K562 (cell line): ENCODE data around the gene SIRPB2. TPM values are rescaled to one million over a fixed set of nuclear protein-coding genes. Genes with fewer than 3 reads are reported as not detected.

Experiments
- polyA plus RNA-seq, 8 experiments: library from polyadenylated mRNA; depleted of rRNA in 4 of 8; stranded (reverse) in 5 of 8; unstranded in 3 of 8; fragments of >200 nt; fragmentation: Nextera tagmentation in 2 of 8; fragmentation: Illumina TruSeq in 1 of 8; extraction: Ambion mirVana in 2 of 8; extraction: Trizol in 1 of 8; gene quantifications; 2 replicates each; pipeline versions ENCODE4 v1.2.1 to v1.2.3, GENCODE V29; 2011 to 2014; ENCODE audit warnings: inconsistent platforms in 1 of 8, missing spikeins in 1 of 8
- small RNA-seq: library from RNA; depleted of rRNA; stranded (forward); fragments of <200 nt; gene quantifications from one replicate; pipeline ENCODE3, GENCODE V24; 2014
- total RNA-seq, 7 experiments: library from RNA; depleted of rRNA in 6 of 7; stranded (reverse); fragments of >200 nt in 6 of 7; fragmentation: Illumina TruSeq in 2 of 7; extraction: Trizol in 2 of 7; gene quantifications; 2 replicates each; pipeline versions ENCODE4 v1.2.1 to v1.2.3, GENCODE V29; 2011 to 2021; ENCODE audit warnings: low replicate concordance in 1 of 7

SIRPB2 gene
- total and polyA plus RNA-seq, 9 of the 15 experiments (the other 6 are each of a cell fraction or from before 2014, with no cell fraction given) = 0.07 TPM; not detected in 7

Small RNA genes within 50 kb of the gene (small RNA-seq; reads per million reads assigned to genes)
- gene RNU6-917P = not detected

Other genes starting within 250 kb of the SIRPB2 start
- 4.2 and 5.7 TPM in 2 replicates for gene SNPH, start 225.1 kb downstream of the SIRPB2 start, total RNA-seq (2014; rRNA removed)
- 0.80 and 0.98 TPM in 2 replicates for gene SNPH, start 225.1 kb downstream of the SIRPB2 start, total RNA-seq (2014; rRNA removed; fragmentation: Illumina TruSeq; extraction: Trizol)
- 1.3 and 1.4 TPM in 2 replicates for gene SNPH, start 225.1 kb downstream of the SIRPB2 start, total RNA-seq (2015; rRNA removed; fragmentation: Illumina TruSeq; extraction: Trizol)
- gene SNPH, start 225.1 kb downstream of the SIRPB2 start, total RNA-seq (2021) = 3.9 TPM in 2 replicates
- 1.1 and 1.4 TPM in 2 replicates for gene SNPH, start 225.1 kb downstream of the SIRPB2 start, polyA plus RNA-seq (2011; rRNA removed)
- gene SNPH, start 225.1 kb downstream of the SIRPB2 start, polyA plus RNA-seq (2014; fragmentation: Illumina TruSeq; extraction: Trizol) = 1.5 and 2.1 TPM in 2 replicates
- gene SNPH, start 225.1 kb downstream of the SIRPB2 start, polyA plus RNA-seq (2014; fragmentation: Nextera tagmentation; extraction: Ambion mirVana) = under 1 TPM; 0.03 to 0.08 TPM
- gene SNPH, start 225.1 kb downstream of the SIRPB2 start, polyA plus RNA-seq (2014; rRNA removed) = 2.1 and 2.8 TPM in 2 replicates
- 0.27 and 1.6 TPM in 2 replicates for gene SDCBP2, start 162.3 kb downstream of the SIRPB2 start, total RNA-seq (2014; rRNA removed)
- 0.77 and 0.80 TPM in 2 replicates for gene SDCBP2, start 162.3 kb downstream of the SIRPB2 start, total RNA-seq (2014; rRNA removed; fragmentation: Illumina TruSeq; extraction: Trizol)
- gene SDCBP2, start 162.3 kb downstream of the SIRPB2 start, total RNA-seq (2015; rRNA removed; fragmentation: Illumina TruSeq; extraction: Trizol) = 0.91 and 1.2 TPM in 2 replicates
- gene SDCBP2, start 162.3 kb downstream of the SIRPB2 start, total RNA-seq (2021) = 1.0 and 1.2 TPM in 2 replicates
- gene SDCBP2, start 162.3 kb downstream of the SIRPB2 start, polyA plus RNA-seq (2011; rRNA removed) = 0.71 and 2.1 TPM in 2 replicates
- 0.97 and 1.3 TPM in 2 replicates for gene SDCBP2, start 162.3 kb downstream of the SIRPB2 start, polyA plus RNA-seq (2014; fragmentation: Illumina TruSeq; extraction: Trizol)
- gene SDCBP2, start 162.3 kb downstream of the SIRPB2 start, polyA plus RNA-seq (2014; fragmentation: Nextera tagmentation; extraction: Ambion mirVana) = under 1 TPM; 0.06 to 0.07 TPM
- gene SDCBP2, start 162.3 kb downstream of the SIRPB2 start, polyA plus RNA-seq (2014; rRNA removed) = 1.2 and 1.3 TPM in 2 replicates
- 48.8 and 78.3 TPM in 2 replicates for gene FKBP1A, start 98.4 kb downstream of the SIRPB2 start, total RNA-seq (2014; rRNA removed)
- gene FKBP1A, start 98.4 kb downstream of the SIRPB2 start, total RNA-seq (2014; rRNA removed; fragmentation: Illumina TruSeq; extraction: Trizol) = 69.9 and 73.3 TPM in 2 replicates
- 86.0 and 89.6 TPM in 2 replicates for gene FKBP1A, start 98.4 kb downstream of the SIRPB2 start, total RNA-seq (2015; rRNA removed; fragmentation: Illumina TruSeq; extraction: Trizol)
- 176 and 177 TPM in 2 replicates for gene FKBP1A, start 98.4 kb downstream of the SIRPB2 start, total RNA-seq (2021)
- 368 and 488 TPM in 2 replicates for gene FKBP1A, start 98.4 kb downstream of the SIRPB2 start, polyA plus RNA-seq (2011; rRNA removed)
- 451 and 502 TPM in 2 replicates for gene FKBP1A, start 98.4 kb downstream of the SIRPB2 start, polyA plus RNA-seq (2014; fragmentation: Illumina TruSeq; extraction: Trizol)
- gene FKBP1A, start 98.4 kb downstream of the SIRPB2 start, polyA plus RNA-seq (2014; fragmentation: Nextera tagmentation; extraction: Ambion mirVana) = 10 to 100 TPM; 63.5 to 82.4 TPM
- 193 and 223 TPM in 2 replicates for gene FKBP1A, start 98.4 kb downstream of the SIRPB2 start, polyA plus RNA-seq (2014; rRNA removed)
- 69.8 and 82.5 TPM in 2 replicates for gene NSFL1C, start 24.6 kb downstream of the SIRPB2 start, total RNA-seq (2014; rRNA removed)
- 27.2 and 29.9 TPM in 2 replicates for gene NSFL1C, start 24.6 kb downstream of the SIRPB2 start, total RNA-seq (2014; rRNA removed; fragmentation: Illumina TruSeq; extraction: Trizol)
- 35.4 and 36.3 TPM in 2 replicates for gene NSFL1C, start 24.6 kb downstream of the SIRPB2 start, total RNA-seq (2015; rRNA removed; fragmentation: Illumina TruSeq; extraction: Trizol)
- 97.3 and 99.1 TPM in 2 replicates for gene NSFL1C, start 24.6 kb downstream of the SIRPB2 start, total RNA-seq (2021)
- gene NSFL1C, start 24.6 kb downstream of the SIRPB2 start, polyA plus RNA-seq (2011; rRNA removed) = 20.8 and 26.5 TPM in 2 replicates
- 104 and 119 TPM in 2 replicates for gene NSFL1C, start 24.6 kb downstream of the SIRPB2 start, polyA plus RNA-seq (2014; fragmentation: Illumina TruSeq; extraction: Trizol)
- 10 to 100 TPM; 39.3 to 47.0 TPM for gene NSFL1C, start 24.6 kb downstream of the SIRPB2 start, polyA plus RNA-seq (2014; fragmentation: Nextera tagmentation; extraction: Ambion mirVana)
- gene NSFL1C, start 24.6 kb downstream of the SIRPB2 start, polyA plus RNA-seq (2014; rRNA removed) = 53.8 and 71.3 TPM in 2 replicates
- gene SIRPD, start 66.3 kb upstream of the SIRPB2 start, total RNA-seq (2014; rRNA removed) = not detected in 2 replicates
- gene SIRPD, start 66.3 kb upstream of the SIRPB2 start, total RNA-seq (2014; rRNA removed; fragmentation: Illumina TruSeq; extraction: Trizol) = not detected in 2 replicates
- gene SIRPD, start 66.3 kb upstream of the SIRPB2 start, total RNA-seq (2015; rRNA removed; fragmentation: Illumina TruSeq; extraction: Trizol) = not detected in 2 replicates
- not detected in 2 replicates for gene SIRPD, start 66.3 kb upstream of the SIRPB2 start, total RNA-seq (2021)
- not detected in 2 replicates for gene SIRPD, start 66.3 kb upstream of the SIRPB2 start, polyA plus RNA-seq (2011; rRNA removed)
- gene SIRPD, start 66.3 kb upstream of the SIRPB2 start, polyA plus RNA-seq (2014; fragmentation: Illumina TruSeq; extraction: Trizol) = not detected in 2 replicates
- not detected for gene SIRPD, start 66.3 kb upstream of the SIRPB2 start, polyA plus RNA-seq (2014; fragmentation: Nextera tagmentation; extraction: Ambion mirVana)
- gene SIRPD, start 66.3 kb upstream of the SIRPB2 start, polyA plus RNA-seq (2014; rRNA removed) = not detected in 2 replicates
- gene SIRPB1, start 128.6 kb upstream of the SIRPB2 start, total RNA-seq (2014; rRNA removed) = not detected in 2 replicates
- gene SIRPB1, start 128.6 kb upstream of the SIRPB2 start, total RNA-seq (2014; rRNA removed; fragmentation: Illumina TruSeq; extraction: Trizol) = not detected in 2 replicates
- gene SIRPB1, start 128.6 kb upstream of the SIRPB2 start, total RNA-seq (2015; rRNA removed; fragmentation: Illumina TruSeq; extraction: Trizol) = not detected in 2 replicates
- gene SIRPB1, start 128.6 kb upstream of the SIRPB2 start, total RNA-seq (2021) = not detected in 2 replicates
- gene SIRPB1, start 128.6 kb upstream of the SIRPB2 start, polyA plus RNA-seq (2011; rRNA removed) = not detected in 2 replicates
- not detected in 2 replicates for gene SIRPB1, start 128.6 kb upstream of the SIRPB2 start, polyA plus RNA-seq (2014; fragmentation: Illumina TruSeq; extraction: Trizol)
- not detected for gene SIRPB1, start 128.6 kb upstream of the SIRPB2 start, polyA plus RNA-seq (2014; fragmentation: Nextera tagmentation; extraction: Ambion mirVana)
- gene SIRPB1, start 128.6 kb upstream of the SIRPB2 start, polyA plus RNA-seq (2014; rRNA removed) = not detected in 2 replicates
- not detected in 2 replicates for gene SIRPG, start 166.4 kb upstream of the SIRPB2 start, total RNA-seq (2014; rRNA removed)
- not detected in 2 replicates for gene SIRPG, start 166.4 kb upstream of the SIRPB2 start, total RNA-seq (2014; rRNA removed; fragmentation: Illumina TruSeq; extraction: Trizol)
- gene SIRPG, start 166.4 kb upstream of the SIRPB2 start, total RNA-seq (2015; rRNA removed; fragmentation: Illumina TruSeq; extraction: Trizol) = not detected in 2 replicates
- not detected in 2 replicates for gene SIRPG, start 166.4 kb upstream of the SIRPB2 start, total RNA-seq (2021)
- gene SIRPG, start 166.4 kb upstream of the SIRPB2 start, polyA plus RNA-seq (2011; rRNA removed) = not detected in 2 replicates
- gene SIRPG, start 166.4 kb upstream of the SIRPB2 start, polyA plus RNA-seq (2014; fragmentation: Illumina TruSeq; extraction: Trizol) = not detected in 2 replicates
- not detected for gene SIRPG, start 166.4 kb upstream of the SIRPB2 start, polyA plus RNA-seq (2014; fragmentation: Nextera tagmentation; extraction: Ambion mirVana)
- not detected in 2 replicates for gene SIRPG, start 166.4 kb upstream of the SIRPB2 start, polyA plus RNA-seq (2014; rRNA removed)